Body of pancreas (tissue), 4 donors: ENCODE results near the gene NFRKB. TPM values are rescaled to one million over a fixed set of nuclear protein-coding genes. Genes with fewer than 3 reads are reported as not detected.
A peak's percentile ranks its signal among the peaks of the same experiment; 100 is the strongest.
"Not testable (repeated sequence)": the region's sequence is repeated elsewhere in the genome, so short reads cannot be mapped to it uniquely, and the experiment has no call there.

ENCODE experiments used
- ATAC-seq: fragments of 150-250 bp; one replicate; pipeline ENCODE4 v1.9.1; 2016
- DNase-seq, 4 donors: peaks; one replicate each; pipeline ENCODE4 v3.0.0-alpha.2; 2019
- H3K27ac ChIP-seq, 4 donors: fragments of 200-600 bp; sonication (generic); 1 replicate in 3 of 4; 2 replicates in 1 of 4; pipeline versions ENCODE4 v1.5.1 to v1.6.1; 2016 to 2019; ENCODE audit warnings: mild to moderate bottlenecking in 1 of 4, mixed read lengths in 1 of 4, moderate library complexity in 1 of 4
- H3K27me3 ChIP-seq, 2 donors: fragments of 200-600 bp; sonication (generic); one replicate each; pipeline ENCODE4 v1.6.0; 2016; ENCODE audit warnings: mild to moderate bottlenecking in 1 of 2
- H3K36me3 ChIP-seq, 2 donors: fragments of 200-600 bp; sonication (generic); replicated peaks in 1 of 2; 2 replicates each; pipeline ENCODE4 v1.5.1; 2016; ENCODE audit warnings: low read depth in 2 of 2; ENCODE audit not compliant: insufficient read depth in 1 of 2
- H3K4me1 ChIP-seq: fragments of 200-600 bp; sonication (generic); one replicate; pipeline ENCODE4 v1.6.0; 2016
- H3K4me3 ChIP-seq, 2 donors: fragments of 200-600 bp; sonication (generic); 1 replicate in 1 of 2; 2 replicates in 1 of 2; pipeline ENCODE4 v1.5.1; 2016 to 2019
- H3K9me3 ChIP-seq, 3 donors: fragments of 200-600 bp; sonication (generic); 1 replicate in 2 of 3; 2 replicates in 1 of 3; pipeline ENCODE4 v1.5.1; 2016
- POLR2A ChIP-seq, 3 donors: fragments of 450-650 bp; IDR thresholded peaks; one replicate each; pipeline ENCODE4 v1.6.1; 2016; ENCODE audit warnings: antibody characterized with exemption in 3 of 3, mild to moderate bottlenecking in 2 of 3
- WGBS, 2 donors: methylation state at CpG; one replicate each; pipeline ENCODE4 v1.1.5; 2017; 5-methylcytosine and 5-hydroxymethylcytosine counted together
- intact Hi-C: fragments of 100-400 bp; cut with DNase I; formaldehyde crosslinking; loops from one replicate; pipeline ENCODE4 v1.15.1; 2023
- total RNA-seq, 2 donors: library from RNA; depleted of rRNA; stranded (reverse); fragments of >200 nt; gene quantifications; one replicate each; pipeline ENCODE4 v1.1.0, GENCODE V29; 2016
- TF ChIP-seq, protein P1 (sequence below), 7 experiments: fragments of 450-650 bp in 4 of 7; fragments of 200-600 bp in 3 of 7; sonication (generic) in 3 of 7; IDR thresholded peaks; one replicate each; pipeline ENCODE4 v1.5.1; 2016 to 2019; ENCODE audit warnings: antibody characterized with exemption in 7 of 7

NFRKB gene
- total RNA-seq, 2 donors from 2014 or later: 29.8 to 31.6 TPM

DNA sequence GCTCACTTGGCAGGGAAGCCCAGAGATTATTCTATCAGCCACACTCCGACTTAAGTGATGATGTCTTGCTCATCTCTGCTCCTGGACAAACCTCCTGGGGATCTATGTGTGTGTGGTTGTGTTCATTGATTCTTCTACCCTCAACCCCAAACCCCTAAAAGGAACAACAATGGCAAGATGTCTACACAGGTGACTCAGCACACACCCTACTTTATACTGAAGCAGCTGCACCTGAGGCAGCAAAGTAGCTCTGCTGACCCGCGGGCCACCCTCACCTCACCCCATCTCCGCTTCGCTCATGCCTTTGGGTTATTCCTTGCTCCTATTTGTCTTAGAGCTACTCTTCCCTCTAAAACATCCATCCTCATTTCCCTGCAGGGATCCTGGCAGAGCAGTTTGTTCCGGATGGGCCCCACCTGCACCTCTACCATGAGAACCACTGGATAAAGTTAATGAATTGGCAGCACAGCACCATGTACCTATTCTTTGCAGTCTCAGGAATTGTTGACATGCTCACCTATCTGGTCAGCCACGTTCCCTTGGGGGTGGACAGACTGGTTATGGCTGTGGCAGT lies 41.1 kb downstream of the NFRKB start:
- 56 to 62% methylated on average over 7 of the region's 7 CpGs for WGBS, 2 donors
- Histone ChIP-seq H3K9me3 (no peaks in the 10 kb centered on the region), H3K4me1 (peaks cover 13% of the 10 kb centered on the region), H3K36me3 (no peaks in the 10 kb centered on the region), H3K27me3 (no peaks in the 10 kb centered on the region), H3K4me3 (no peak overlapping the region), H3K27ac (peak overlapping the region in 3 of 4 donors; percentile 39 to 61 (median 42))
- TF ChIP-seq, protein P1, sequence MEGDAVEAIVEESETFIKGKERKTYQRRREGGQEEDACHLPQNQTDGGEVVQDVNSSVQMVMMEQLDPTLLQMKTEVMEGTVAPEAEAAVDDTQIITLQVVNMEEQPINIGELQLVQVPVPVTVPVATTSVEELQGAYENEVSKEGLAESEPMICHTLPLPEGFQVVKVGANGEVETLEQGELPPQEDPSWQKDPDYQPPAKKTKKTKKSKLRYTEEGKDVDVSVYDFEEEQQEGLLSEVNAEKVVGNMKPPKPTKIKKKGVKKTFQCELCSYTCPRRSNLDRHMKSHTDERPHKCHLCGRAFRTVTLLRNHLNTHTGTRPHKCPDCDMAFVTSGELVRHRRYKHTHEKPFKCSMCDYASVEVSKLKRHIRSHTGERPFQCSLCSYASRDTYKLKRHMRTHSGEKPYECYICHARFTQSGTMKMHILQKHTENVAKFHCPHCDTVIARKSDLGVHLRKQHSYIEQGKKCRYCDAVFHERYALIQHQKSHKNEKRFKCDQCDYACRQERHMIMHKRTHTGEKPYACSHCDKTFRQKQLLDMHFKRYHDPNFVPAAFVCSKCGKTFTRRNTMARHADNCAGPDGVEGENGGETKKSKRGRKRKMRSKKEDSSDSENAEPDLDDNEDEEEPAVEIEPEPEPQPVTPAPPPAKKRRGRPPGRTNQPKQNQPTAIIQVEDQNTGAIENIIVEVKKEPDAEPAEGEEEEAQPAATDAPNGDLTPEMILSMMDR (IDR thresholded peaks at IDR 0.05): no peak
- TF ChIP-seq POLR2A (IDR thresholded peaks at IDR 0.05): no peak
- intact Hi-C loops: no loop called here
- no peak for ATAC-seq
- no peak for DNase-seq

DNA sequence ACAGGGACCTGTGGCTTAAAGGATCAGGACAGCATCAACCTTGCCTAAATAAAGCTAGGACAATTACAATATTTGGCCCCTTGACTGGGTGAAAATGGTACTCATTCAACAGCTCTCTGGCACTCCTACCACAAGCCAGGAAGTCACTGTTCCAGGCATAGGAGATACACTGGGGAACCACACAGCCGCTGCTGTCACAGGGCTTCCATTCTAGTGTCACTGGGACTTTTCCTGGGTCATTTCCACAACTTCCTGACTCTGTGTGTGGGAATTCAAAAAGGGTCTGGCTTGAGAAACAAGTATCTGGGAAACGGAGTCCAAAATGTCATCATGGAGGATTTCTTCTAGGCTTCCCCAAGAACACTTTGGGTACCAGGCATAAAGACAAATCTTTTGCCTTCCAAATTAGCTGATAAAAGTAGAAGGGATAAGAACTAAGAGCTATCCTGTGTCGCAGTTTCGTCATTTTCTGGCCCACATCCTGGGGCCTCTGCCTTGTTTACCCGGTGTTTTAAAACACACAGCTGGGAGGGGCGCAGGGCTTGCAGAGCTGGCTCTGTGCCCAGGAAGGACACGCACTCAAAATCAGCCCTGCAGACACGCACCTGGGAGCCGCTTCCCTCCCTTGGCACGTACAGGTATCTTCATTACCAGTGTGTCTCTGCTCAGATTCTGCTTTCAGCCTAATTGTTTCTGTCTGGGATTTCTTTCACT lies 41.7 kb downstream of the NFRKB start:
- Histone ChIP-seq H3K4me1 (peaks cover 13% of the 10 kb centered on the region), H3K27ac (peak overlapping the region in 3 of 4 donors; percentile 39 to 61 (median 42)), H3K4me3 (no peak overlapping the region), H3K27me3 (no peaks in the 10 kb centered on the region), H3K36me3 (no peaks in the 10 kb centered on the region), H3K9me3 (no peaks in the 10 kb centered on the region)
- ATAC-seq (peak; percentile 84), DNase-seq (peak; percentile 73 to 85 (median 82))
- WGBS, 2 donors: 10% methylated on average over 10 of the region's 10 CpGs
- intact Hi-C loops: no loop called here
- no peak for TF ChIP-seq POLR2A (IDR thresholded peaks at IDR 0.05)

DNA sequence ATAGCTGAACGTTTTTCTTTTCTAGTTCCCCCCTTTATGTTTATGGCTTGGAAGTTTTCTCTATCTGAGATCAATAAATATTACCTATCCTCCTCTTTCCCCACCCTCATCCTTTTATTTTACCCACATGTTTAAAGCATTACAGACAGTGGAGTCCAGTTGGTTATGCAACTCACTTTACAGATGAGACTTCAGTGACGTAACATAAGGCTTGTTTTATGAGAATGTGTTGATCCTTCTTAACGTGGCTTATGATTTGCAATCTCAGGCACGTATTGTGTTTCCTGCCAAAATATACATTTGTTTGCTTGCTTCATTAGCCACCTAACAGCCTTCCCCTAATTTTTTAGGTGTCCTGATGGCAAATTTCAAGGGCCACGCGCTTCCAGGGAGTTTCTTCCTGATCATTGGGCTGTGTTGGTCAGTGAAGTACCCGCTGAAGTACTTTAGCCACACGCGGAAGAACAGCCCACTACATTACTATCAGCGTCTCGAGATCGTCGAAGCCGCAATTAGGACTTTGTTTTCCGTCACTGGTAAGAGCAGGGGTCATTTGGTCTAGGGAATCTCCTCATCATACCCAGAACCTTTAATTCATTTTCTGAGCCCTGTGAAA lies 43.1 kb downstream of the NFRKB start:
- H3K27ac ChIP-seq: no peak overlapping the region
- H3K9me3 ChIP-seq: no peaks in the 10 kb centered on the region
- no peak for ATAC-seq
- TF ChIP-seq POLR2A (IDR thresholded peaks at IDR 0.05): no peak
- TF ChIP-seq, protein P1 (IDR thresholded peaks at IDR 0.05): no peak
- peaks cover 13% of the 10 kb centered on the region for H3K4me1 ChIP-seq
- H3K27me3 ChIP-seq: no peaks in the 10 kb centered on the region
- intact Hi-C loops: no loop called here
- no peak for DNase-seq
- H3K4me3 ChIP-seq: no peak overlapping the region
- no peaks in the 10 kb centered on the region for H3K36me3 ChIP-seq
- 79 to 81% methylated on average over 15 of the region's 15 CpGs for WGBS, 2 donors

DNA sequence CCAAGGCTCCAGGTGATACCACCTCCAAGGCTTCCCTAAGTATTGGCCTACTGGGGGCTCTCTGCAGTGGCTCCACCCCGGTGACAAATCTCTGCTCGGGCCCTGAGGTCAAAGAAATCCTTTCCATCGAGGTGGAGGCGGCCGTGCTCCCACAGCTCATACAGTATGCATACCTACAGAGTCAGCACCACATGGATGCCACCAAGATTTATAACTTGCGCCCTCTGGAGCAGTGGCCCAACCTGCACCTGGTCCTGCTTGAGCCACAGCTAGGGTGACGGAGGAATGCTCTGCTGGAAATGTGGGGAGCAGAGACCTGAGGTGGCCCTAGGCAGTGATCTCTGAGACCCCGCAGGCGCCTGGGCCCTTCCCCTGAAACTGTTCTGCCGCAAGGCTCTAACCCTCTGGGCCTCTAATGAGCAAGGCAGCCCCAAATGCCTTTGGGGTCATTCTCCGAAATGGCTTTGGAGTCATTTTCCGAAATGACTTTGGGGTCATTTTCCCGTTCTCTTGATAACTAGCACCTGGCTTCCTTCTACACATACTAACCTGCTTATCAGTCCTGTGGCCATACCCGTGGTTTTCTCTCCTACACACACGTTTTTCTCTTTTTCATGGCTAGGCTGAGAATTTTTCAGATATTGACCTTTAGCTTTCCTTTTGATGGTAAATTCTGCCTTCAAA lies 45.8 kb downstream of the NFRKB start:
- H3K4me3 ChIP-seq: no peak overlapping the region
- intact Hi-C loops: no loop called here
- no peak overlapping the region for H3K27ac ChIP-seq
- no peaks in the 10 kb centered on the region for H3K36me3 ChIP-seq
- no peaks in the 10 kb centered on the region for H3K9me3 ChIP-seq
- DNase-seq (no peak), ATAC-seq (no peak)
- H3K4me1 ChIP-seq: peaks cover 13% of the 10 kb centered on the region
- WGBS, 2 donors: 76 to 84% methylated on average over 7 to 15 of the region's 15 CpGs
- no peak for TF ChIP-seq POLR2A (IDR thresholded peaks at IDR 0.05)
- TF ChIP-seq, protein P1 (IDR thresholded peaks at IDR 0.05): no peak
- H3K27me3 ChIP-seq: no peaks in the 10 kb centered on the region

DNA sequence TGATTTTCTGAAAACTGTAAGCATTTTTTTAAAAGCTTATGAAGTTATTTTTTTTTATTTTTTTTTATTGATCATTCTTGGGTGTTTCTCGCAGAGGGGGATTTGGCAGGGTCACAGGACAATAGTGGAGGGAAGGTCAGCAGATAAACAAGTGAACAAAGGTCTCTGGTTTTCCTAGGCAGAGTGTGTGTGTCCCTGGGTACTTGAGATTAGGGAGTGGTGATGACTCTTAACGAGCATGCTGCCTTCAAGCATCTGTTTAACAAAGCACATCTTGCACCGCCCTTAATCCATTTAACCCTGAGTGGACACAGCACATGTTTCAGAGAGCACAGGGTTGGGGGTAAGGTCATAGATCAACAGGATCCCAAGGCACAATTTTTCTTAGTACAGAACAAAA lies 48.0 kb downstream of the NFRKB start:
- H3K36me3 ChIP-seq, H3K9me3 ChIP-seq, ATAC-seq, H3K4me1 ChIP-seq, intact Hi-C loops, DNase-seq, H3K4me3 ChIP-seq, H3K27me3 ChIP-seq: not testable (repeated sequence)
- peak overlapping the region in 2 of 4 donors; percentile 48 to 59 for H3K27ac ChIP-seq
- 0 to 21% methylated on average over 1 to 2 of the region's 3 CpGs for WGBS, 2 donors
